GM19438 (cell line): ENCODE data around the gene PDLIM1.

ENCODE experiments used
- ATAC-seq: cut with Tn5 transposase; IDR thresholded peaks from one replicate; pipeline ENCODE4 v1.9.1; 2021; ENCODE audit warnings: low read depth; ENCODE audit not compliant: unreplicated experiment

Gene PDLIM1

GRCh38 chr10:95289003-95289920, 1.5 kb downstream of the PDLIM1 start:
- no peak for ATAC-seq

GRCh38 chr10:95288303-95288702, 2.5 kb downstream of the PDLIM1 start:
- no peak for ATAC-seq

- ATAC-seq, result no peak
These were observed 3.5 kb downstream of the PDLIM1 start for GRCh38 chr10:95287281-95287680.

GRCh38 chr10:95286707-95287106, 4.1 kb downstream of the PDLIM1 start:
- no peak for ATAC-seq

- ATAC-seq, result no peak
These were observed 5.2 kb downstream of the PDLIM1 start for GRCh38 chr10:95285556-95285955.

- ATAC-seq, result no peak
These were observed 6.0 kb downstream of the PDLIM1 start for GRCh38 chr10:95284807-95285206.

GRCh38 chr10:95282107-95282506, 8.7 kb downstream of the PDLIM1 start:
- ATAC-seq, result no peak

- no peak for ATAC-seq
These were observed 9.6 kb downstream of the PDLIM1 start for GRCh38 chr10:95281206-95281605.

- no peak for ATAC-seq
These were observed 10.2 kb downstream of the PDLIM1 start for GRCh38 chr10:95280637-95281036.

- ATAC-seq, result no peak
These were observed 11.6 kb downstream of the PDLIM1 start for GRCh38 chr10:95279042-95279820.

- no peak for ATAC-seq
These were observed 12.5 kb downstream of the PDLIM1 start for GRCh38 chr10:95278061-95278988.

- ATAC-seq, result no peak
These were observed 13.2 kb downstream of the PDLIM1 start for GRCh38 chr10:95277614-95278013.

- ATAC-seq, result no peak
These were observed 13.6 kb downstream of the PDLIM1 start for GRCh38 chr10:95277201-95277570.

GRCh38 chr10:95276367-95277200, 14.2 kb downstream of the PDLIM1 start:
- no peak for ATAC-seq

GRCh38 chr10:95275726-95276366, 15.0 kb downstream of the PDLIM1 start:
- no peak for ATAC-seq

GRCh38 chr10:95273393-95274312, 17.1 kb downstream of the PDLIM1 start:
- no peak for ATAC-seq

GRCh38 chr10:95268438-95268837, 22.4 kb downstream of the PDLIM1 start:
- no peak for ATAC-seq

- no peak for ATAC-seq
These were observed 23.6 kb downstream of the PDLIM1 start for GRCh38 chr10:95267251-95267650.
